Hematopoietic multipotent progenitor cell treated with erythropoietin and hydrocortisone succinate and interleukin-3 and kit ligand, for 15 days (in vitro differentiated cells): ENCODE measurements around the gene RDH13.
"Not testable (repeated sequence)": the region's sequence is repeated elsewhere in the genome, so short reads cannot be mapped to it uniquely, and the experiment has no call there.

Source experiments
- DNase-seq: peaks from one replicate; pipeline ENCODE4 v3.0.0-alpha.2; 2015; ENCODE audit warnings: low spot score

RDH13 gene

DNA sequence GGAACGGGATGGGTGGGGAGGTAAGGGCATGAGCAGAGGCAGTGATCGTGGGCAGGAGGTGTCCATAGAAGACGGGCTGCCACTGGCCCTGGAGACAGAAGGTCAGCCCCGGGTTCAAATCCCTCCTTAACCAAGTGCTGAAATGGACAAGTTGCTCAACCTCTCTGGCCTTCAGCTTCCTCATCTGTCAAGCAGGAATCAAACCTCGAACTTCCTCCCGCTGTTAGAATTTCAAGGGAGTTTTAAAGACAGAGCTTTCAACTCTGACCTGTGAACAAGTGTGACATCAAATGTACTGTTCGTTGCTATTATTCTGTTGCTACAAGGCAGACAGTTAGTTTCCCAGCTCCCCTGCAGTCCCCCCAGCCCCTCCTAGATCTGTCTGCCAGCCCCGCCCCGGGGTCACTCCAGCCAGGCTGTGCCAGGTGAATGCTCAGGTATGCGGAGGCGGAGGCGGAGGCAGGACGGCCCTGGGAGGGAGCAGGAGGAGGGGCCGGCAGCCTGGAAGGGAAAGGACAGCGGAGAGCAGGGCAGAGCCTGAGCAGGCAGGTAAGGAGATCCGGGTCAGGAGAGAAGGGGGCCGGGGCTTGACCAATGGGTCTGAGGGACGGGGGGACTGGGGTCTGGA lies 12.5 kb upstream of the RDH13 start, which contains the start of gene EPS8L1:
EPS8L1 (plus strand) TSS at position 499 of the 628 bp plus-strand sequence. CDS start 576 bp downstream, outside the sequence.
- no peak for DNase-seq

GRCh38 chr19:55071913-55072312 lies 9.0 kb upstream of the RDH13 start:
- no peak for DNase-seq

DNA sequence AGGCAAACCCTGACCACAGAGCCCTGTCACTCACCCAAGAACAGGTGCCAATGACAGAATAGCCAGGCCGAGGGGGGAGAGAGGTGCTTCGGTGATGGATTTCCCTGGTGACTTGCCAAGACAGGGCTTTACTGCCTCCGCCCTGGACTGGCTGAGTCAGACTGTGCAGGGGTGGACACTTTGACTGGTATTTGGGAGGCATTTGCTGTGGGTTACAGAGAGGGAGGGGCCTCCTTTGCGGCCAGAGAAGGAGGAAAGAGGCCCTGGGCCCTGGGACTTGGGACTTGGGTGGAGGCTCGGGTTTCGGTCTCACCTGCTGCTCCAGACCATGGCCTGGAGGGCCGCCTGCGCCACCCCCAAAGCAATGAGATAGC lies 8.2 kb upstream of the RDH13 start:
- no peak for DNase-seq

- no peak for DNase-seq
These were observed 7.6 kb upstream of the RDH13 start for GRCh38 chr19:55070466-55071128.

- DNase-seq, result no peak
These were observed 6.9 kb upstream of the RDH13 start for GRCh38 chr19:55069865-55070197.

DNA sequence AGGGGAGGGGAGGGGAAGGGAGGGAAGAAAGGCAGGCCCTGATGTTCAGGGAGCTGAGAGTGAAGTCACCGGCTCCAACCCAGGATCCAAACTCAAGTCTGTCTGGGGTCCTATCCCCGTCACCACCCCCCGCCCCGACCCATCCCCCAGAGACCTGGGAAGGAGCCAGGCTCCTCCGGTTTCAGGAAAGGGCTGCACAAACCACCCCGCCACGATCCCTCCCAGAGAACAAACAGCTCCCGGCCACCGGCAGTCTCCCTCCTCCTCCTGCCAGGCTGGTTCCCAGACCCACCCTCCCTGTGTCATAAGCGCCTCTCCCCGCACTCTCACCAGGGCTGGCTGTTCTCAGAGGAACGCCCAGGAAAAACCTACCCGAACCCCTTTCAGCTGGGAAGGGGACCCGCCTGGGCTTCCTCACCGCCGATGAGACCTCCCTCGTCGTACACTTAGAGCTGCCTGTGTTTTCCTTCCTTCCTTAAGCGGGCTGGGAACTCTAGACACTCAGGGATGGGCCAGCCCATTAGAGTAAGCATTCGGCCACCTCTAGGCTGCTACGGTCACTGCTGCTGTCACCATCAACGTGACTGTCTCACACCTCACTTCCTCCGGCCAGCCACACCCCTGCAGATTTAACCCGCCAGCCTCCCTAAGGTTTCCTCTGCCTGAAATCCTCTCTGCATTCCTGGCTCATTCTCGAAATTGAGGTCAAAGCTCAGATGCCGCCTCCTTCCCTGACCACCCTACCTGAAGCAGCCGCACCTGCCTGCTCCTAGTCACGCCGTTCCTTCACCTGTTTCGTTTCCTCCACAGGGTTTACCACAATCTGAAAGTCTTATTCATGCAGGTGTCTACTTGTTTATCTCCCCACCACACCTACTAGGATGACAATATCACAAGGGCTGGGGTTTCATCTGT lies 6.3 kb upstream of the RDH13 start:
- no peak for DNase-seq

DNA sequence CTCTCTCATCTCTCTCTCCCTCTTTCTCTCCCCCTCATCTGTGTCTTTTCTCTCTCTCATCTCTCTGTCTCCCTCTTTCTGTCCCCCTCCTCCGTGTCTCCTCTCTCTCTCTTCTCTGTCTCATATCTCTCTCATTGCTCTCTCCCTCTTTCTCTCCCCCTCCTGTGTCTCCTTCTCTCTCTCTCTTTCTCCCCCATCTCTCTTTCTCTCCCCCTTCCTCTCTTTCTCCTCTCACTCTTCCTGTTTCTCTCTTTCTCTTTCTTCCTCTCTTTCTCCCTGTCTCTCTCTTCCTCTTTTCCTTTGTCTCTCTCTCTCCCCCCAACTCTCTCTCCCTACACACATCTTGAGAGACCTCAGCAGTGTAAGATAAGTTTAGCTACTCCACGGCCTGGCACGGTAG lies 4.9 kb upstream of the RDH13 start:
- DNase-seq, result no peak

DNA sequence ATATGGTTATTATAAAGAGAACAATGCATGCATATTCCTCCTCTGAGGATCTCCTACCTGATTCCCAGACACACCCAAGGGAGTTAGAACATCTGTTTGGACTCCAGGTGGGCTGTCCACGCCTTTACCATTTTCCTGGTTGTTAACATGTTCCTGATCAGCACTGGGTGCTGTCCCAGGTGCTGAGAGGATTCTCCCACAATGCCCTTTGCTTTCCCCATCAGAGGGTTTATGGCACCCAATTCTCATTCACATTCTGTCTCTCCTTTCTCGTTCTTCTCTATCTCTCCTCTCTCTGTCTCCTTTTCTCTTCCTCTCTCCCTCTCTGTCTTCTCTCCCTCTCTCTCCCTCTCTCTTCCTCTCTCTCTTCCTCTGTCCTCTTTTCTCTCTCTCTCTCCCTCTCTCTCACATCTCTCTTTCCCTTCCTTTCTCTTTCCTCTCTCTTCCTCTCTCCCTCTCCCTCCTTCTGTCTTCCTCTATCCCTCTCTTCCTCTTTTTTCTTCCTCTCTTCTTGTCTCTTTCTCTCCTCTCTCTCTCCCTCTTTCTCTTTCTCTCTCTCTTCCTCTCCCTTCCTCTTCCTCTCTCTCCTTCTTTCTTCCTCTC lies 3.3 kb upstream of the RDH13 start:
- no peak for DNase-seq

GRCh38 chr19:55065516-55065915 lies 2.6 kb upstream of the RDH13 start:
- not testable (repeated sequence) for DNase-seq

GRCh38 chr19:55063492-55063843 lies 520 bp upstream of the RDH13 start:
- no peak for DNase-seq

- not testable (repeated sequence) for DNase-seq
These were observed 2.7 kb downstream of the RDH13 start for GRCh38 chr19:55060287-55060686.

DNA sequence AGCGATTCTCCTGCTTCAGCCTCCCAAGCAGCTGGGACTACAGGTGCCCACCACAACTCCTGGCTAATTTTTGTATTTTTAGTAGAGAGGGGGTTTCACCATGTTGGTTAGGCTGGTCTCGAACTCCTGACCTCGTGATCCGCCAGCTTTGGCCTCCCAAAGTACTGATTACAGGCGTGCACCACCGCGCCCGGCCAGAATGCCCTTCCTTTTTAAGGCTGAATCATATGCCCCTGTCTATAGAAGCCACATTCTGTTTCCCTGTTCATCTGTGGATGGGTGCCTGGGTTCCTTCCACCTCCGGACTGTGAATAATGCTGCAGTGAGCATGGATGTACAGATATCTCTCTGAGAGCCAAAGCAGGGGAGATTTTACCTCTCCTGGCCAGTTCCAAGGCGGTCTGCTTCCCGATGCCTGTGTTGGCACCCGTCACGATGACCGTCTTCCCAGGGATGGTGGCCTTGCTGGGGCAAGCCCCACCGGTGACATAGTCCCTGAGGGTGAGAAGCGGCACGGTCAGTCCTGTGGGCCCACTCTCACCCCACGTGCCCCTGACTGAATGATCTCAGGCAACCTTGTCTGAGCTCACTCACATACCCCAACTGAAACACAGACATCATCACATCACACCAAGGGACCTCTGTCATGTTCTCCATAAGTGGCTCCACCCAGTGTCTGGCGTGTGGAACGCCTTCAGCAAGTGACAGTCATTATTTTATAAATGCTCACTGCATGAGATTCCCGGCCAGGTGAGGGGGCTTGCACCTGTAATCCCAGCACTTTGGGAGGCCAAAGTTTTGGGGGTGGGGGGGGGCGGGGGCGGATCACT lies 4.0 kb downstream of the RDH13 start:
- no peak for DNase-seq

- DNase-seq, result no peak
These were observed 6.1 kb downstream of the RDH13 start for GRCh38 chr19:55056827-55057226.

- DNase-seq, result no peak
These were observed 9.2 kb downstream of the RDH13 start for GRCh38 chr19:55053735-55054134.

GRCh38 chr19:55050749-55051532 lies 12.0 kb downstream of the RDH13 start:
- DNase-seq, result no peak

GRCh38 chr19:55048446-55048845 lies 14.5 kb downstream of the RDH13 start:
- no peak for DNase-seq

DNA sequence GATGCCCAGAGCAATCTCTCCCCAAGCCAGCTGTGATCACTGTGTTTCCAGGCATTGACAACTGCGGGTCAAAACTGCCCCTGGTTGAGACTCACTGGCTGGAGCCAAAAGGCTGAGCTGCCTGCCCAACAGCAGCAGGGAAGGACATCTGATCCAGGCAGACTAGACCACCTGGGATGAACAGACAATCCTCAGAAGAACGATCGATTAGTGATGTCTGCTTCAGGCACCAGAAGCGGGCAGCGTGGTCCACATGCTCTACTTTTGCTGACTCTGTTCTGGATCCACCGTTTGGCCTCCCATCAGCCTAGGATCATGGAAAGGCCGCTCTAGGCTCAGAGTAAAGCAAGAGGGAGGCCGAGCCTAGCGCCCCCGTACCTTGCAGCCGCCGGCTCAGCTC lies 15.0 kb downstream of the RDH13 start:
- DNase-seq, result no peak

DNA sequence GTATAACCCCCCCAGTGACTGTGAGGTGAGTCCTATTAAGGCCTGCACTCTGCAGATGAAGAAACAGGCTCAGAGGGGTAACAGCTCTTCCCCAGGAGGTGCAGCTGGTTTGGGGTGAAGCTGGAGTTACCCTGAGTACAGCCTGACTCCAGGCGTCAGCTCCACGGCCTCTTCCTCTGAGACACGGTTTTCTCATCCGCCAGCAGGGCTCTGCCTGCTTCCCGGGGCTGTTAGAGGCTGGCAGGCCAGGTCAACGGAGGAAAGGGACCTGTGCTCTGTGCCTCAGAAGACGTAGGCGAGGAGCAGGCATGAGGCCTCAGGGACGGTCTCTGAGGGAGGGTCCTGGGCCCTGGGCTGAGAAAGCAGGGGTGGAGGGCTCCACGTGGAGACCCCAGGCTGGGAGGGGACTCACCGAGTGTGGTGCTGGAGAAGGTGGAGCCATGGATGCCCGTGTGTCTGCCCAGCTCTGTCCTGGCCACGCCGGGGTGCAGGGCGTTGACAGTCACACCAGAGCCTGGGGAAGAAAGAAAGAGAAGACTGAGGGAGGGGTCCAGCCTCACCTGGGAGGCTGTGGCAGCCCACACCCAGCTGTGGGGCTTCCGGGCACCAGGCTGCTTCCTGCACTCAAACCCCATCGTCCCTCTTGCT lies 15.8 kb downstream of the RDH13 start:
- DNase-seq, result no peak

DNA sequence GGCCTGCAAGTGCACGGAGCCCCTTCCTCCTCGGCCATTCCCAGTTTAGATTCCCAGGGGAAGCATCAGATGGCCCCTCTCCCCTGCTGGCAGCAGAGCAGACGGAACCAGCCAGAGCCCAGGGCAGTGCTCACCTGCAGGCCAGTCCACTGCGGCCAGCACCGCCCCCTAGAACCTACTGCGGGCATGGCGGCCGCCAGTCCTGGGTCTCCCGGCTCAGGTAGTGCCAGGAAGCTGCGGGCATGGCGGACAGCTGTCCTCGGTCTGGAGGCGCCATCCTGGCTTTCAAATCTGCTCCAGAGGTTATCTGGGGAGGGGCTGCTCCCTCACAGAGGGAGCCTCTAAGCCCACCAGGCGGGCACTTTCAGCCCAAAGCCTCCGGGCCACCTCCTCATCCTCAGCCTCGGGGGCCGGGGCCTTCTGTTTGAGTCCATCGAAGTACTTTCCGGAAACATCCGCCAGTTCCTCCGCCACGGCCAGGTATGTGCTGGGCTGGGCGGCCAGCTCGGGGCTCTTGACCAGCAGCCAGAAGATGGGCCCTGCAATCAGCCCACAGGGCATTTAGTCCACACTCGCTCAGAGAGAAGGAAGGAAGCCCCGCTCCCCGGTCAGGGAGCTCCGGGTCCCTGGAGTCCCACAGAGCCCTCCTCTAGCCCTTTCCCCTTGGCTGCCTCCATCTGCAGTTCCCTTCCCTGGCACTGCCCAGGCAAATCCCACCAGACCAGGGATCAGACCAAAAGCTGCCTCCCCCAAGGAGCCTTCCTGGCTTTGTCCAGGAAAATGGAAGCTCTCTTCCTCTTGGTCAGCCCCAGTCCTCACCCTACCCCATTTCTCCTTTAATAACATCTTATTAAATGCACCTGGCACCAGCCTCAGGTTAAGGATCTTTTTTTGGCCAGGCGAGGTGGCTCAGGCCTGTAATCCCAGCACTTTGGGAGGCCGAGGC lies 17.9 kb downstream of the RDH13 start:
- no peak for DNase-seq
